Activated naive CD8-positive, alpha-beta T cell treated with anti-CD3 and anti-CD28 coated beads for 36 hours (primary cell): ENCODE measurements around the gene TRIM6. TPM values are rescaled to one million over a fixed set of nuclear protein-coding genes. Genes with fewer than 3 reads are reported as not detected.
"Not testable (repeated sequence)": the region's sequence is repeated elsewhere in the genome, so short reads cannot be mapped to it uniquely, and the experiment has no call there.

Source experiments
- DNase-seq: peaks from one replicate; pipeline ENCODE4 v3.0.0; 2021
- H3K27ac Mint-ChIP-seq: one replicate; pipeline ENCODE4 v1.8.0; 2022; ENCODE audit warnings: mild to moderate bottlenecking, moderate library complexity, mixed read lengths
- H3K27me3 Mint-ChIP-seq: one replicate; pipeline ENCODE4 v1.8.0; 2022; ENCODE audit warnings: mild to moderate bottlenecking, mixed read lengths
- H3K36me3 Mint-ChIP-seq: one replicate; pipeline ENCODE4 v1.8.0; 2021; ENCODE audit warnings: mild to moderate bottlenecking, mixed read lengths
- H3K4me1 Mint-ChIP-seq: one replicate; pipeline ENCODE4 v1.8.0; 2021; ENCODE audit warnings: mixed read lengths
- H3K4me3 Mint-ChIP-seq: one replicate; pipeline ENCODE4 v1.8.0; 2022; ENCODE audit warnings: mild to moderate bottlenecking, moderate library complexity, mixed read lengths
- H3K9me3 Mint-ChIP-seq: one replicate; pipeline ENCODE4 v1.8.0; 2022; ENCODE audit warnings: mixed read lengths
- total RNA-seq, 2 experiments: library from RNA; stranded (reverse); gene quantifications; one replicate each; pipeline ENCODE4 v1.2.3, GENCODE V29; 2021

TRIM6 gene, protein sequence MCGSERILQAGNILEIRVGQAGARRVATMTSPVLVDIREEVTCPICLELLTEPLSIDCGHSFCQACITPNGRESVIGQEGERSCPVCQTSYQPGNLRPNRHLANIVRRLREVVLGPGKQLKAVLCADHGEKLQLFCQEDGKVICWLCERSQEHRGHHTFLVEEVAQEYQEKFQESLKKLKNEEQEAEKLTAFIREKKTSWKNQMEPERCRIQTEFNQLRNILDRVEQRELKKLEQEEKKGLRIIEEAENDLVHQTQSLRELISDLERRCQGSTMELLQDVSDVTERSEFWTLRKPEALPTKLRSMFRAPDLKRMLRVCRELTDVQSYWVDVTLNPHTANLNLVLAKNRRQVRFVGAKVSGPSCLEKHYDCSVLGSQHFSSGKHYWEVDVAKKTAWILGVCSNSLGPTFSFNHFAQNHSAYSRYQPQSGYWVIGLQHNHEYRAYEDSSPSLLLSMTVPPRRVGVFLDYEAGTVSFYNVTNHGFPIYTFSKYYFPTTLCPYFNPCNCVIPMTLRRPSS
- total RNA-seq: 1 to 10 TPM in 1 of 2 experiments, under 1 TPM in 1; 0.89 to 1.4 TPM

DNA sequence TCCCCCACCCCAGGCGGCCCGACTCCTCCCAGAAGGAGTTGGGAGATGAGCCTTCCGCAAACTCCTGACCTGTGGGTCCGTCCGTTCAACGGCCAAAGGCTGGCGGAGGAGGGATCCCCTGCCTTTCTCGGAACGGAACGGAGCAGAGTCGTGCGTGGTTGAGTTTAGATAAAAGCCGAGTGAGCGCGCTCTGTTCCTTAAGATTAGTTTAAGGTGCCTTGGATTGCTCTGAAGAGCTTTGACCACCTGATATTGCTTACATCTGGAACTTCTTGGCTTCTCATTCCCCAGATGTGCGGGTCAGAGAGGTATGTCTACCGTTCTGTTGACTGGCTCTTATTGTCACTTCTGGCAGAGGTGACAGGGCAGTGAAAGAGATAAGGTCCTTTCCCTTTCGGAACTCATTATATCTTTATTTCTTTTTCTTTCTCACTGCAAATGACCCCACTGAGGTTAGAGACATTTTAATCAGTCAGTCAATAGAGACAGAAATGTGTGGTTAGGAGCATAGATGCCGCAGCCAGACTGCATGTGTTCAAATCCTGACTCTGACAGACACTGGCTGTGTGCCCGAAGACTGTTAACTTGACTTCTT lies at the start of gene TRIM6:
TRIM6 (plus strand) TSS at position 31 of the 595 bp plus-strand sequence; CDS start at position 292, 261 bp downstream.
- H3K4me1 Mint-ChIP-seq: peaks cover 12% of the 10 kb centered on the region
- H3K27me3 Mint-ChIP-seq: peaks cover 15% of the 10 kb centered on the region
- peak; percentile 6 for DNase-seq
- H3K36me3 Mint-ChIP-seq: no peaks in the 10 kb centered on the region
- H3K4me3 Mint-ChIP-seq: peak within 1 kb of the TSS; percentile 83
- H3K27ac Mint-ChIP-seq: peak within 1 kb of the TSS; percentile 56
- H3K9me3 Mint-ChIP-seq: no peaks in the 10 kb centered on the region

DNA sequence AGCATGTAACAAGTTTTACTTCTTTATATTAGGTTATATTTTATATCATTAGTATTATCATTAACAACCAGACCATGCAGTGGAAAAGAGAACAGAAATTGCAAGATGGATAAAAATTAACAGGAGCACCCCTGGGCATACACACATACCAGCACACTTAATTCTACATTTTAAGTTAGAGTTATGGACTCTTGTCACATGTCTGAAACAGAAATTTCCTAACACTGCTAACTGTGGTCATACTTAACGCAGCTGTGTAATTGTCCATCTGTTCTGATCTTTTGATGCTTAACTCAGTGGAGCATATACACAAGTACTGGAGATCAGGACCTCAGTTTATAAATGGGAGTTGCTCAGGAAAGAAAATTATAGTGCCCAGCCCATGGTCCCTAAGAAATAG lies 48.5 kb upstream of the TRIM6 start:
- H3K27ac Mint-ChIP-seq: no peak overlapping the region
- H3K9me3 Mint-ChIP-seq: no peaks in the 10 kb centered on the region
- no peaks in the 10 kb centered on the region for H3K4me1 Mint-ChIP-seq
- H3K27me3 Mint-ChIP-seq: peaks cover 4% of the 10 kb centered on the region
- DNase-seq: no peak
- H3K4me3 Mint-ChIP-seq: no peak overlapping the region
- H3K36me3 Mint-ChIP-seq: no peaks in the 10 kb centered on the region

DNA sequence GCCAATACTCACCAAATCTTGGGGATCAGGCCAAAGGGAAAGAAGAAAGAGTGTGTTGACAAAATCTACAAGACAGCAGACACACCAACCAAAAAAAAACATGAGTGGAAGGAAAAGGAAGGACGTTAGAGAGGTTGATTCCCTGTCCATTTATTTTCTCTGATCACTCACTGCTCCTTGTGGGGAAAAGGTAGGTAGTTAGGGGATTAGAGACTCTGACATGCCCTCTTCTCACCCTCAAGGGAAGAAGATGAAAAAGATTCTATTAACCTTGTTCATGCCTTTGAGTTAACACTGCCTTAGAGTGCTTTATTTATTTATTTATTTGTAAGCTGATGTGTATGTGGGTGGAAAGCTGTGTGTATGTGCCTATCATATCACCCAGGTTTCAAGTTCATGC lies 48.0 kb upstream of the TRIM6 start, which contains the start of gene OR52H1:
OR52H1 (minus strand) TSS at position 101 of the 400 bp plus-strand sequence. CDS start 3,035 bp downstream, outside the sequence.
- no peak within 1 kb of the TSS for H3K4me3 Mint-ChIP-seq
- H3K27me3 Mint-ChIP-seq: peaks cover 4% of the 10 kb centered on the region
- H3K36me3 Mint-ChIP-seq: no peaks in the 10 kb centered on the region
- no peak within 1 kb of the TSS for H3K27ac Mint-ChIP-seq
- H3K4me1 Mint-ChIP-seq: no peaks in the 10 kb centered on the region
- no peak for DNase-seq
- no peaks in the 10 kb centered on the region for H3K9me3 Mint-ChIP-seq

DNA sequence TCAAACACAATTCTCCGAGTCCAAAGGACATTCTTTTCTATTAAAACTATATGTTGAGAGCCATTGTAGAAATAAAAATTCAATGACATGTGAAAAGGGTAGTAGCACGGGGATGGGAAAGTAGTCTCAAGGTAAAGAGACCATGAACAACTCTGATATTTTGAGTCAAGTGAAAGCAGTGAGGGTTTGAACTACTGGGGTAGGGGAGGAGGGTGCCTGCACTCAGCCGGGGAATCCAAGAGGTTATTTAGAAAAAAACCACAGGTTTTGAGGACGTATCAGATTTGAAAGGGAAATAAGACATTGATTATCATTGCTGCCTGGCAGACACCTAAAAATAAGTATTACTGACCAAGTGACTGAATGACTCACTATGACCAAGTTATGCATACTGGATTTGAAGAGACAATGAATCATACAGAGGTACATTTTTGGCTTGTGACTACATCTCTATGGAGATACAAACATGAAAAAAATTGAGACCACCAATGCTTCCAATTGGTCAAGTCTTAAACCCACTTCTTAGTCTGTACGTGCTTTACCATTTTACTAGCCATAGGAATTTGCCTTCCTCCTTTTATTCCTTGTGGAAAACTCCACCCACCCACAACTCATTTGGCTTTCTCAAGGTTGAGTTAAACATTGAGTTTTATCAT lies 45.9 kb upstream of the TRIM6 start:
- no peak for DNase-seq
- Mint-ChIP-seq H3K9me3 (no peaks in the 10 kb centered on the region), H3K27me3 (peaks cover 4% of the 10 kb centered on the region), H3K4me1 (no peaks in the 10 kb centered on the region), H3K36me3 (no peaks in the 10 kb centered on the region), H3K27ac (no peak overlapping the region), H3K4me3 (no peak overlapping the region)

DNA sequence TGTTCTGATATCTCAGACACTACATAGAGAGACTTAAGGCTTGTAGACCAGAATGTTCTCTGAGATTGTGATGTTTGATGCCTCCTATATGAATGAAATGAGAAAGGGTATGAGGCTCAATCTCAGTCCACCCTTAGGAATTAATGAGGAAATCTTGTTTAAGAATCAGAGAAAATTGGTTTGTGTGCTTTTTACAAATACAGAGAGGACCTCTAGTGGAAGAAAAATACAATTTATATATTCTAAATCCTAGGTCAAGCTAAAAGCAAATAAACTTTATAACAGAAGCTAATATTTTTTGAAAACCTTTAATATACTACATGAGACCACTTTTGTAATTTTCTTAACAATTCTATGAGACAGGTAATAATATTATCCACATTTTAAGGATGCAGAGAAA lies 43.1 kb upstream of the TRIM6 start:
- H3K9me3 Mint-ChIP-seq: no peaks in the 10 kb centered on the region
- H3K36me3 Mint-ChIP-seq: no peaks in the 10 kb centered on the region
- no peak overlapping the region for H3K27ac Mint-ChIP-seq
- H3K4me3 Mint-ChIP-seq: no peak overlapping the region
- no peak for DNase-seq
- peaks cover 4% of the 10 kb centered on the region for H3K27me3 Mint-ChIP-seq
- H3K4me1 Mint-ChIP-seq: no peaks in the 10 kb centered on the region

DNA sequence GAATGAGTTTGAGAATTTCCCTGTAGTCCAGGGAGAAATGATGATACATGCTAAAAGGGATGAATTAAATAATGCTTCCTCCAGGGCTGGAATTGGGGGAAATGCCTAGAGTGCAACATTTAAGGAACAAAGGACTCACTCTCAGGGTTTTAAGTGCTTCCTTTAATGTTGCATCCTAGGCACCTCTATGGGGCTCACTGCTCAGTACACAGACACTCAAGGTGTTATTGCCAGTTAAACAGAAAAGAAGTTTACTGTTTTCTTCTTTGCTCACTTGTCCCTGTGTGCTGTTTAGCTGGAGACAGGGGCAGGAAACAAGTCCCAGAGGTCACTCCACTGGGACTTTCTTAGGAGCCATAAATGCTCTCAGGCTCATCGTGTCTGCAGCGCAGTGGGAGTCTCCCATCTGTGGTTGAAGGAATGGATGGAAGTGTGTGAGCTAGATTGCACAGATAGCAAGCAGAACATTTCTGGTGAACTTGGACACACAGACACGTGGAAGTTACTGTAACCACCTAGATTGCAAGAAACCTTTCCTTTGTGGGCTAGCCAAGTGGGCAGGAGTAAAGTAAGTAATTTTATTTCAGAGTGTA lies 39.7 kb upstream of the TRIM6 start:
- Mint-ChIP-seq H3K9me3 (no peaks in the 10 kb centered on the region), H3K36me3 (no peaks in the 10 kb centered on the region), H3K4me3 (no peak overlapping the region), H3K4me1 (no peaks in the 10 kb centered on the region), H3K27ac (no peak overlapping the region), H3K27me3 (peaks cover 2% of the 10 kb centered on the region)
- DNase-seq: no peak

DNA sequence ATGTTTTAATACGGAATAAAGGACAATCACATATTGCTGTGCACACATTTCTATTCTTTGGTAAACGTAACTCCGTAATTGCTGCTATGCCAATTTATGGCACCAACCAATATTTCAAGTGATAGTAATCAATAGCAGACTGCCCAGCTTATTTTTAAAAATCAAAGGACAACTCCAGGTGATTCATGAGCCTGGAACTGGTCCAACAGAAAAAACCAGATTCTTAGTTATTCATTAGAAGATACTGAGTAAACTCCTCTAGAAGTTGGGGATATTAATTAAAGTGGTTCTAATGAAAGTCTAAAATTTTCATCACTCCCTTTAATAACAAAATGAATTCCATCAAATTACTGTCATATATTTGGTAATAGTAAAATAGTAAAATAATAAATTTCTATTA lies 38.7 kb upstream of the TRIM6 start:
- no peak overlapping the region for H3K4me3 Mint-ChIP-seq
- H3K27me3 Mint-ChIP-seq: no peaks in the 10 kb centered on the region
- H3K4me1 Mint-ChIP-seq: no peaks in the 10 kb centered on the region
- no peak overlapping the region for H3K27ac Mint-ChIP-seq
- no peaks in the 10 kb centered on the region for H3K9me3 Mint-ChIP-seq
- DNase-seq: no peak
- H3K36me3 Mint-ChIP-seq: no peaks in the 10 kb centered on the region

DNA sequence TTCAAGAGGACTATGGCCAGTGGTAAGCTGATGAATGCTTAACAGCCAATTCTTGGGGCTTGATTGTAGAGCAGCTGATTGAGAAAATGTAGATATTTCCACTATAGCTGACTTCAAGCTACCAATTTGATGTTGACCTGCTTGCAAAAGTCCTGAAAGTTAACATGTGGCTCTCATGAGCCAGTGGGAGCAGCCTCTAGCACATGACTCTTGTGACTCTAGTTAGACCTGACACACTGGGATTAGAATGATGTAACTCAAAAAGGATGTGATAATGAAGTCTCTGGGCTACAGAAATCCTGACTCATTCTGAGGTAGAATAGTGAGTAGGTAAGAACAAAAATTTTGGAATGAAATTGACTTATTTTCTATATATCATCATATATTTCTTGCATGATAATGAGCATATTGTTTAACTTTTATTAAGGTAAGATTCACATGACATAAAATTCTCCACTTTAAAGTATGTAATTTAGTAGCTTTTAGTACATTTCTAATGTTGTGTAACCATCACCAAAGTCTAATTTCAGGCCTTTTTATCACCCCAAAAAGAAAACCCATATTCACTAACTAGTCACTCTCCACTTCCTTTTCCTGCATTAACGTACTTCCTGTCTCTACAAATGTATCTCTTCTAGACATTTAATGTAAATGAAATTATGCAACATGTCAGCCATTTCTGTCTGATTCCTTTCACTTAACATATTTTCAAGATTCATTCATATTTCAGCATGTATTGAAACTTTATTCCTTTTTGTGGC lies 32.0 kb upstream of the TRIM6 start:
- Mint-ChIP-seq H3K4me1 (peaks cover 3% of the 10 kb centered on the region), H3K27ac (peak overlapping the region; percentile 38), H3K4me3 (no peak overlapping the region), H3K9me3 (peaks cover 7% of the 10 kb centered on the region), H3K27me3 (no peaks in the 10 kb centered on the region), H3K36me3 (no peaks in the 10 kb centered on the region)
- no peak for DNase-seq

DNA sequence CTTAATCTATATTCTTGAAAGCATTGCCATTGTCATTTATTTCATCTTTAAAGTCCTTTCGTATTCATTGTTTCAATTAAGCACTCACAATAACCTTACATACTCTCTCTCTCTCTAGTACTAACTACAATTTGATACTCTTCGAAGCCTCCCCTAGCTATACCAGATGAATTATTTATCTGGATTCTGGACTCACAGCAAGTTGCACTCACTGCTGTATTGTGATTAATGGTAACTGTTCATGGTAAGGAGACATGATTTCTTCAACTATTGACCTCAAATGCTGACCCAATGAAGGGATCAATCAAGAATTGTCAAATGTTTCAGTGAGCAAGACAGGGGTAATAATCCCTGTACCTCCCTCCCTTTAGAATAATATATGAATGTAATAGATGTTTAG lies 21.8 kb upstream of the TRIM6 start:
- no peaks in the 10 kb centered on the region for H3K9me3 Mint-ChIP-seq
- DNase-seq: no peak

DNA sequence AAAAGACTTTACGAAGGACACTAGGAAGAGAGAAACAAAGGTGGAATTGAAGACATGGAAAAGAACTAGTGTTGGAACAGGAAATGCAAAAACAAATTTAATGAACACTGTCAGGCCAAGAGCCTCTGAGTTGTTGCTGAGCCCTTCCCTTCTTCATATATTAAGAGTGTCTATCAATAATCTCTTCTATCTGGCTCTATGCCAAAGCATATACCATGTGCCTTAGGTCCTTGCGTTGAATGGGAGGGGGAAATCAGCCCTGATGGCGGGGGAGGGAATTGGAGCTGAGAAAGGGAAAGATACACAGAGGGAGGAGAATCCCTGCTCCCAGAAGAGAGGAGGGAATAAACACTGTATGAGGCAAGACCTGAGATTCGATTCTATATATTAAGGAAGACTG lies 21.3 kb upstream of the TRIM6 start:
- Mint-ChIP-seq H3K36me3 (no peaks in the 10 kb centered on the region), H3K27me3 (no peaks in the 10 kb centered on the region), H3K27ac (no peak overlapping the region), H3K4me3 (no peak overlapping the region), H3K9me3 (no peaks in the 10 kb centered on the region), H3K4me1 (no peaks in the 10 kb centered on the region)
- DNase-seq: no peak

More for the DNA sequence above, 21.8 kb upstream of the TRIM6 start:
- Mint-ChIP-seq H3K36me3 (no peaks in the 10 kb centered on the region), H3K4me3 (no peak overlapping the region), H3K27me3 (no peaks in the 10 kb centered on the region), H3K4me1 (no peaks in the 10 kb centered on the region), H3K27ac (no peak overlapping the region)

DNA sequence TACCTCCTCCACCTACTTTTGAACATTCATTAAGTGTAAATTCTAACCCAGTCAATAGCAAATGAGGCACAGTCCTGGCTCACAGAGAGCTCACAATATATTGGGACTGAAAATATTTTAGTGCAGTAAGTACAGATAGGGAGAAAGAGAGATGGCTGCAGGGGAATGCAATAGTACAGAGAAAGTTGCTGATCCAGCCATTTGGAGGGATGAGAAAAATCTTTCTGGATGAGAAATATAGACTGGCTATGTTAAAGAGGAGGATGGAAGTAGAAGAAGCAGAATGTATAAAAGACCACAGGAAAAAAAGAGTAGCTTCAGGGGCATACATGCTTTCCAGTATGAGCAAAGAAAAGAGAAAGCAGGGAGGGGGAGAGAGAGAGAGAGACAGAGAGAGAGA lies 19.3 kb upstream of the TRIM6 start:
- no peaks in the 10 kb centered on the region for H3K27me3 Mint-ChIP-seq
- H3K36me3 Mint-ChIP-seq: no peaks in the 10 kb centered on the region
- H3K27ac Mint-ChIP-seq: no peak overlapping the region
- H3K4me3 Mint-ChIP-seq: no peak overlapping the region
- H3K4me1 Mint-ChIP-seq: no peaks in the 10 kb centered on the region
- H3K9me3 Mint-ChIP-seq: no peaks in the 10 kb centered on the region
- DNase-seq: no peak

DNA sequence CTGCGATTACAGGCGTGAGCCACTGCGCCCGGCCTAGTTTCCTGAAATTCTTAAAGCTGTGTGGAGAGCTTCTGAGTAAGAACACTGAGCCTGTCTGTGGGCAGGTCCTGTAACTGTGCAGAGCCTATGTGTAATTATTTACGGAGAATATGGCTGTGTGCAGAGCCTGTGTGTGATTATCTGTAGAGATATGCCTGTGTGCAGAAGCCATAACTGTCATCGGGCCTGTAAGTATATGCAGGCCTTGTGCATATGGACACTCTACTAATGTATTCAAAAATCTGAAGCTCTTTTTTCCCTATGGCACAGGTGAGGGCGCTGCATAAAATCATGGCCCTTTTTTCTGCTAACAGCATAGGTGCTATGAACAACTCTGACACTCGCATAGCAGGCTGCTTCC lies 15.9 kb upstream of the TRIM6 start, which contains the start of gene OR52B6:
OR52B6 (plus strand) TSS at position 301 of the 400 bp plus-strand sequence; CDS start at position 301, 0 bp downstream.
- H3K4me1 Mint-ChIP-seq: no peaks in the 10 kb centered on the region
- no peaks in the 10 kb centered on the region for H3K27me3 Mint-ChIP-seq
- DNase-seq: no peak
- H3K36me3 Mint-ChIP-seq: no peaks in the 10 kb centered on the region
- no peaks in the 10 kb centered on the region for H3K9me3 Mint-ChIP-seq
- H3K4me3 Mint-ChIP-seq: no peak within 1 kb of the TSS
- no peak within 1 kb of the TSS for H3K27ac Mint-ChIP-seq

DNA sequence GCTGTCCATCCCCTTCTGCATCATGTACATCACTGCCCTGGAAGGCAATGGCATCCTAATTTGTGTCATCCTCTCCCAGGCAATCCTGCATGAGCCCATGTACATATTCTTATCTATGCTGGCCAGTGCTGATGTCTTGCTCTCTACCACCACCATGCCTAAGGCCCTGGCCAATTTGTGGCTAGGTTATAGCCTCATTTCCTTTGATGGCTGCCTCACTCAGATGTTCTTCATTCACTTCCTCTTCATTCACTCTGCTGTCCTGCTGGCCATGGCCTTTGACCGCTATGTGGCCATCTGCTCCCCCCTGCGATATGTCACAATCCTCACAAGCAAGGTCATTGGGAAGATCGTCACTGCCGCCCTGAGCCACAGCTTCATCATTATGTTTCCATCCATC lies 15.4 kb upstream of the TRIM6 start:
- Mint-ChIP-seq H3K4me3 (no peak overlapping the region), H3K4me1 (no peaks in the 10 kb centered on the region), H3K27ac (no peak overlapping the region), H3K9me3 (no peaks in the 10 kb centered on the region), H3K27me3 (no peaks in the 10 kb centered on the region), H3K36me3 (no peaks in the 10 kb centered on the region)
- DNase-seq: no peak

DNA sequence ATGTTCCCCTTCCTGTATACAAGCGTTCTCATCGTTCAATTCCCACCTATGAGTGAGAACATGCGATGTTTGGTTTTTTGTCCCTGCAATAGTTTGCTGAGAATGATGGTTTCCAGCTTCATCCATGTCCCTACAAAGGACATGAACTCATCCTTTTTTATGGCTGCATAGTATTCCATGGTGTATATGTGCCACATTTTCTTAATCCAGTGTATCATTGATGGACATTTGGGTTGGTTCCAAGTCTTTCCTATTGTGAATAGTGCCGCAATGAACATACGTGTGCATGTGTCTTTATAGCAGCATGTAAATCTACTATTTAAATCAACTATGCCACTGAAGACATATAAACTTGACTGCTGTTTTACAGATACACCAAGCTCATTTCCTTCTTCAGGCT lies 12.0 kb upstream of the TRIM6 start:
- not testable (repeated sequence) for H3K9me3 Mint-ChIP-seq, H3K27ac Mint-ChIP-seq, H3K4me3 Mint-ChIP-seq, H3K36me3 Mint-ChIP-seq, DNase-seq, H3K27me3 Mint-ChIP-seq, H3K4me1 Mint-ChIP-seq
